CD4-positive, alpha-beta T cell treated with Interleukin-17A for 4 hours (primary cell): ENCODE results near the gene MED25.

ENCODE experiments used
- DNase-seq: peaks from one replicate; pipeline ENCODE4 v3.0.0-alpha.2; 2020; ENCODE audit warnings: mixed read lengths

MED25 gene

DNA sequence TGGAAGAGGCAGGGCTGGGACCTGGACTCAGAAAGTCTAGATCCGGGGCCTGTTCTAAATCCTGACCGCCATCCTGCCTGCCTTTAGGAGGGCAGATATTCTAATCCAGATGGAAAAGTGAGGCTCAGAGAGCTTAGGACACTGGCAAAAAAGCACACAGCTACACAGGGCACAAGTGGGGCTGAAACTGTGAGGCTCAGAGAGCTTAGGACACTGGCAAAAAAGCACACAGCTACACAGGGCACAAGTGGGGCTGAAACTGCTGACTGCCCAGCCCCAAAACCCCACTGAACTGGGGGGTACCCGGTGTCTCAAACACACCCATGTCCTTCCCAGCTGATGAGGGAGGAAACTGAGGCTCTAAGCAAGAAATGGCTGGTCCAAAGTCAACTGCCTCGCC is 57.1 kb downstream of the MED25 start:
- no peak for DNase-seq

DNA sequence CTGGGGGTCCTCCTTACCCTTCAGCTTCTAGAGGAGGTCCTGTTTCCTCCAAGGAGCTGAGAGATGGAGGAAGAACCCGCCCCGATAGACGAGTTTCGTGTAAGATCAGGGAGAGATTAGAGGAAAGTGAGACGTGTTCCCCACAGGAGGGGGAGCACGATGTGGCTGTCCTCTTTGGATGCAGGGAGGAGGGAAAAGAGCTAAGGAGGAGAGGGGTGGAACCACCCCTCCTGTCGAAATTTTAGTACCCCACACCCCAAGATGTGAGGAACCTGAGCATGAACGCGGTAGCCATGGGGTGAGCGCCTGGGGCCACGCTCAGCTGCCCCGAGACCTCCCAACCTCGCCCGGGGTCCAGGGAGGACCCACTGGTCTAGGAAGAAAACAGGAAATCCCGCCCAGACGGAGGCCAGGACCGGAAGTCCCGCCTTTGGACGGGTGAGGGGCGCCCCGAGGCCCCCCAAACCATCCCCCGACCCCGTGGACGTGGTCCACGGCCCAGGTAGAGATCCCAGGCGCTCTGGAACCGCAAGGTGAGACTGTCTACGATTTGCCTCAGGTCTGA is 57.9 kb downstream of the MED25 start:
- DNase-seq = peak; percentile 72

DNA sequence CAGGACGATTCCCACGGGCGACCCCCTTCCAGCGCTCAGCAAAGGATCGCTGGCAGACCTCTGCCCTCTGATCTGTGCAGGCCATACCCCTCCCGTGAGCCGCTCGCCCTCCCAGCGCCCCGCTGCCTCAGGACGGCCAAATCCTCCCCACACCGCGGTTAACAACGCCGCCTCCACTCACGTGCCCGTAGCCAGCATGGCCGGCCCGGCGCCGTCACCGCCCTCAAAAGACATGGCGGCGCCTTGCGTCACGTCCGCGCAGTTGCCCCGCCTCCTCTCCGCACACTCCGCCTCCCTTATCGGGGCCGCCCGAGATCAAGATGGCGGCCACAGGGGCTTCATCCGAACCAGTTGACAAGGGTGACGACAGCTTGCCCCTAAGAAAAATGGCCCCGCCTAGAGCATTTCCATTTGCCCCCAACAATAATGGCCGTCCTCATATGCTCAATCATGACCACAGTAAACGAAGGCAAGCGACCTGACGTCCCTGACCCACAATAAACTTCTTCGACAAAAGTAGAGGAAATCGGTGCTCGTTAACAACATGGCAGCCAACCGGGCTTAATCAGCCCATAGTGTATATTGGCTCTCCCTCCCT is 58.4 kb downstream of the MED25 start:
- peak; percentile 99 for DNase-seq

DNA sequence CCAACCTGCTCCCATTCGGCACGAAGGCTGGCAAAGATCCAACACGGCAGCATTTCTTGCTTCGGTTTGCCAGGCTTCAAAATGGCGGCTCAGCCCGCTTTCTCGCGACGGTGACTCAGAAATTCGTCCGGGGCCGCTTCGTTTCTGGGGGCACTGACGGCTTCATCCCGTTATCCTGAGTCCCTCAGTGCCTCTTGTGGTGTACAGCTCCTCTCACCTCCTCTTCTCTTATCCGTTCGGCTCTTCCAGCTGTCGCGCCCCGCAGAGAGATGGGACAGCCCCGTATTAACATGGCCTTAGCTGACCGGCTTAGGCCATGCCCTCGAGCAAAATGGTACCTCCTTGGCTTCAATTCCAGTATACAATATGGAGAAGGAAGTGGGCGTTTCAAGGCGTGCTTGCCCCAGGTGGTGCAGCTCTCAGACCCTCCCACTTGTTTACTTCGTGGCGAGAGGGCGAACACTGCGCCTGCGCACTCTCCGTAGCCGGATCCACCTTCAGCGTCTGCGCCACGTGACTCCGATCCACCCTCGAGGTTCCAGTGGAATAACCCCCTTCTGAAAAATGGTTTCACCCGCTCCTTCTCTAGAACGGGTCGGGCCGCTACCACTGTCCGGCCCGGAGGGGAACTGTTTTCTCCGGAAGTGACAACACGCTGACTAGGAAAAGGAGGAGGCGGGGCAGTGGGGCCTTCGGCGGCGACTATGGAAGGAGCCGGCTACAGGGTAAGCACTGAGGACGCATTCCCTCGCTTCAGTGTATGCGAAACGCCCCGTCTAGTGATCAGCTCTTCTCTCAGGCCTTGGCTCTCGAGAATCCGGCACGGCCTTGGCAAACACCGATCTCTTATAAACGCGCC is 59.2 kb downstream of the MED25 start, which contains the start of the genes AKT1S1 and TBC1D17:
TSS of gene AKT1S1 (minus strand) at position 336 of the 859 bp plus-strand sequence. CDS start 4,060 bp downstream, outside the sequence.
TSS of gene TBC1D17 (plus strand) at position 683 of the 859 bp plus-strand sequence. CDS start at position 705, 22 bp downstream.
- DNase-seq = peak; percentile 98

DNA sequence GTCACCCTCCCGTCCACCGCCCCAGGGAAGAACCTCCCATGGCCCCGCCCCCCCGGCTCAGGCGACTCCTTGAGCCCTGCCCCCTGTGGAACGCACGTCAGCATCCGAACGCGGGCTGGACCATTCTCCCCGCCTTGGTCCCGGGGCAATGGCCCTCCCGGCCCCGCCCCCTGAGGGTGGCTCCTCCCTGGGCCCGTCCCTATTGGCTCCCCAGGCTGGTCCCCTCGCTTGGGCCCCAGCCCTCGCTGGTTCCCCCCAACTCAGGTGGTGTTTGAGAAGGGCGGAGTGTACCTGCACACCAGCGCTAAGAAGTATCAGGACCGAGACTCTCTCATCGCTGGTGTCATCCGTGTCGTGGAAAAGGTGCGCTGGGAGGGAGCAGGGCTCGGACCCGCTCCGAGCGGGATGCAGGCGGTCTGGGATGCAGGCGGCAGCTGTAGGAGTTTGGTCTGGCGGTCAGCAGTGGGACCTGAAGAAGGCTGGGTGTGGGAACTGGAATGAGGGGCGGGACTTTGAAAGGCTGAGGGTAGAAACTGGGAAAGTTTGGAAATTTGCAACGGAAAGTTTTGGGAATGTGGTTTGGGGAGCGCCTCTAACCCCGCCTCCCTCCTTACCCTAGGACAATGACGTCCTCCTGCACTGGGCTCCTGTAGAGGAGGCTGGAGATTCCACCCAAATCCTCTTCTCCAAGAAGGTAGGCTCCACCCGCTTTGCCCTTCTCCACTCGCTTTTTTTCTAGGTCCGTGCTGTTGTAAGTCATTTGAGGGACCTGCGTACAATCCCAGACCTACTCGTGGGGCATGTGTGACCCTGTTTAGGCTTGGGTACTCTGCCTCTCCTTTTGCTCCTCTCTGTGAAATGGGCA is 60.0 kb downstream of the MED25 start:
- peak; percentile 99 for DNase-seq

DNA sequence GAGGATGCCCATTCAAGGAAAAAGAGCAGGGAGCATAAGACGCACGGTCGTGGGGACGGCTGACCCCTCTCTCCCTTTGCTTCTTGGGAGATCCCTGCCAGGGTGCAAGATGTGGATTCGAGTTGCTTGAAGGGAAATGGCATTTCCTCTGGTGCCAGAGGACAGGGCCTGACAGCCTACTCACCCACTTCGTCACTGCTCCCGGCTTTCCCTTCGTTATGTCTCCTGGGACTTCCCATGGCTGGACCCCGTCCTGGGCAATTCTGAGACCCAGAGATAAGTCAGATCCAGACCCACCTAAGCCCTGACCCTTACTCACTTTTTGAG is 60.6 kb downstream of the MED25 start:
- DNase-seq = no peak

DNA sequence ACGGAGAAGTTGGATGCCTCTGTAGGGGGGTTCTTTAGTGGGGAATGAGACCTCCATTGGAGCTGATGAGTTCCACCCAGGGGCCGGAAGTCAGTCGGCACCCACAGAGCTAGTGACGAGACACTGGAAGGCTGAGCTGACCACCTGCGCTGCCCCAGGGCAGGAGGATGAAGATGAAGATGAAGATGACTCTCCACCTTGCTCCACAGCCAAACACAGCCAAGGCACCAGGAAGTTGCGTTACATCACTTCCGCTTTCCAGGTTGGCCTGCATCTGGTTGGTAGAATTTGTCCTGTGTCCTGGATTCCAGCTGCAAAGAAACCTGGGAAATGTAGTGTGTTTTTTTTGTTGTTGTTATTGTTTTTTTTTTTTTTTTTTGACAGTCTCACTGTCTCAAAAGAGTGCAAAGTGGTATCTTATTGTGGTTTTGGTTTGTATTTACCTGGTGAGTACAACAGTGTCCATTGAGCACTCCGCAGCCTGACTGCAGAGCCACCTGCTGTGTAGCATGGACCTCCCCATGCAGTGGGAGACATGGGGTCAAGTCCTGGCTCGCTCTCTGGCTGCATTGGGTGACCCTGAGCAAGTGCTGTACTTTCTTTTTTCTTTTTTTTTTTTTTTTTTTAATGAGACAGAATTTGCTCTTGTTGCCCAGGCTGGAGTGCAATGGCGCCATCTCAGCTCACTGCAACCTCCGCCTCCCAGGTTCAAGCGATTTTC is 61.3 kb downstream of the MED25 start:
- DNase-seq = no peak

DNA sequence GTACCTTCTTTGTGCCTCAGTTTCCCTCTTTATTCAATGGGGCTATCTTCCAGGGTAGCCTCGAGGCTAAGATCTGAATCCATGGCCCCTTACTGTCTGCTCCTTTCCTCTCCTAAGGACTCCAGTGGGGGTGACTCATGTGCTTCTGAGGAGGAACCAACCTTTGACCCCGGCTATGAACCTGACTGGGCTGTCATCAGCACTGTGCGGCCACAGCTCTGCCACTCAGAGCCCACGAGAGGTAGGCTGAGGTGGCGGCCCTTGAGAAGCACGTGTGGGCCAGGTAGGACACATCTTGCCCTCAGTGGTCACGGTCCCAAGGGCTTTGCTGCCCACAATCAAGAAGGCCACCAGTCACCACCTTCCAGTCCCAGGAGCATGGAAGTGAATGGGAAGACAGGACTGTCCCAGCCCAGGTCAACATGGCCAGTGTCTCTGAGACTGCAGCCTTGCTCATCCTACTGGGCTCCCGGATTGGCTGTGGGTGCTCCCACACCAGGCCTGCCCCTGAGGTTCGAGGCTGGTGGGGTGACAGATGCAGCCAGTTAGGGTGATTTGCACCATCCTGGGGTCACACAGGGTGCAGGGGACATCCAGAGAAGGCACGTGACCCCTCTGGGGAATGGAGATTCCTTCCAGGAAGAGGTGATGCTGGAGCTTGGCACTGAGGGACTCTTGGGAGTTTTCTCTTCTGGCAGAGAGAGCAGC is 62.2 kb downstream of the MED25 start:
- DNase-seq = no peak

DNA sequence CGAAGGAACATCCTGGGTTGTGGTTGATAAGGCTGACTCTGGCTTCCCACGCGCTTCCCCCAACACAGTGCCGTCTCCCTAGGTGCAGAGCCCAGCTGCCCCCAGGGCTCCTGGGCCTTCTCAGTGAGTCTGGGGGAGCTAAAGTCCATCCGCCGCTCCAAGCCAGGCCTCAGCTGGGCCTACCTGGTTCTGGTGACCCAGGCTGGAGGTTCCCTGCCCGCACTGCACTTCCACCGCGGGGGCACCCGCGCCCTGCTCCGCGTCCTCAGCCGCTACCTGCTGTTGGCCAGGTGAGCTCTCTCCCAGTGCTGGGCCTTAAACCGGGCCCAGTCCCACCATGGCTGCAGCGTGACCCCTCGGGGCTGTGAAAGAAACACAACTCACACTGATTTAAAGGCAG is 63.1 kb downstream of the MED25 start:
- DNase-seq = no peak

DNA sequence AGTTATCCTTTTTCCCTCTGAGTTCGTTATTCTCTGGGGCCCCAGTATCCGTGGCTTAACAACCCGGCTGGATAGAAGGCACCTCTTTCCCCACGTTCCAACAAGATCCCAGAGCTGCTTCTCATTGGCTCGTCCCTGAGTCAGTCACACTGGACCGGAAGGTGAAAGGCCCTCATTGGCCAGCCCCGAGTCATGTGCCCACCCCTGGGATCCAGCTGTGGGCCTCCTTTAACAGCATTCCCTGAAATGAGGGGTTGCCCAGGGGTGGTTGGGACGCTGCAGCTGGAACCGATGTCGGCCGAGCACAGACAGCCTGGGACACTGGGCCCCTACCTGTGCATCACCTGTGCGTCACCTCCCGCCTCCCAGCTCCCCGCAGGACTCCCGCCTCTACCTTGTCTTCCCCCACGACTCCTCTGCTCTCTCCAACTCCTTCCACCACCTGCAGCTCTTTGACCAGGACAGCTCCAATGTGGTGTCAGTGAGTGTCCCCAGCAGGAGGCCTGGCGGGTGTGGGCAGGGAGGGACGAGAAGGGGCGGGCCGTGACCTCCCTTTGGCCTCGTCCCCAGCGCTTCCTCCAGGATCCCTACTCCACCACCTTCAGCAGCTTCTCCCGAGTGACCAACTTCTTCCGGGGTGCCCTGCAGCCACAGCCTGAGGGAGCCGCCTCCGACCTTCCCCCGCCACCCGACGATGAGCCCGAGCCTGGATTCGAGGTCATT is 63.7 kb downstream of the MED25 start:
- DNase-seq = no peak

DNA sequence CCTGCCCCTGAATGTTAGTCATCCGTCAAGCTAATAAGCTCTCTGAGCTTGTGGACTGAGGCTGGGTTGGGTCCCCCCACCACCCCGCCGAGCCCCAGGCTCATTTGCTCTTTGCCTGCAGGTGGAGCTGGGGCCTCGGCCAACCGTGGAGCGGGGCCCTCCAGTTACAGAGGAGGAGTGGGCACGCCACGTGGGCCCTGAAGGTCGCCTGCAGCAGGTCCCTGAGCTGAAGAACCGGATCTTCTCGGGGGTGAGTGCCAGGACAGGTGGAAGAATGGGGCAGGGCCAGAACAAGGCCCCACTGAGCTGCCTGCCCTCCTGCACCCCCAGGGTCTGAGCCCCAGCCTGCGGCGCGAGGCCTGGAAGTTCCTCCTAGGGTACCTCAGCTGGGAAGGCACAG is 64.6 kb downstream of the MED25 start:
- DNase-seq = no peak

DNA sequence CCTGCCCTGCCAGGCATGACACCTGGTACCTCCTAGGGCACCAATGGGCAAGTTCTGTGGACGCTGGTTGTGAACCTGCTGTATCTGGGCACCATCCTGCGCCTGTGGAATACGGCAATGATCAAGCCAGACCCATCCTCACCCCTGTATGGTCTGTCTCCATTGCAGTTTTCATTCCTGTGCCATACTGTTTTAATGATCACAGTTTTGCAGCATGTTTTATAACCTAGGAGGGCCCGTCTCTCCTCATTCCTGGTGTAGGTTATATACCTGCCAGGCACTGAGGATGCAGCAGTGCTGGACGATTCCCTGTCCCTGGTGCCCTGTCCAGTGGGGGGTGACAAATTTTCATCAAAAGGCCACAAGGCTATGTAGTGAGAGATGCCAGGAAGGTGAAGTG is 65.0 kb downstream of the MED25 start:
- DNase-seq = no peak

DNA sequence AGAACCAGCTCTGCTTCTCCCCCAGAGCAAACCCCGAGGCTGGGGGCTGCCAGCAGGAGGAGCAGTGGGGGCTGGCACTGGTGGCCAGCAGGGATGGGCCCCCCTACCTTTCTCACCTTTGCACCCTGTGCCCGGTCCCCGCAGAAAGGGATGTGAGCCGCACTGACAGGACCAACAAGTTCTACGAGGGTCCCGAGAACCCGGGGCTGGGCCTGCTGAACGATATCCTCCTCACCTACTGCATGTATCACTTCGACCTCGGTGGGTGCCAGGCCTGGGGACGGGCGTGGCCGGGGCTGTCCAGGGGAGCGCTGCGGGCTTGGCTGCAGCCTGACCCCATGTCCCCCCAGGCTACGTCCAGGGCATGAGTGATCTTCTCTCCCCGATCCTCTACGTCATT is 66.0 kb downstream of the MED25 start:
- no peak for DNase-seq

DNA sequence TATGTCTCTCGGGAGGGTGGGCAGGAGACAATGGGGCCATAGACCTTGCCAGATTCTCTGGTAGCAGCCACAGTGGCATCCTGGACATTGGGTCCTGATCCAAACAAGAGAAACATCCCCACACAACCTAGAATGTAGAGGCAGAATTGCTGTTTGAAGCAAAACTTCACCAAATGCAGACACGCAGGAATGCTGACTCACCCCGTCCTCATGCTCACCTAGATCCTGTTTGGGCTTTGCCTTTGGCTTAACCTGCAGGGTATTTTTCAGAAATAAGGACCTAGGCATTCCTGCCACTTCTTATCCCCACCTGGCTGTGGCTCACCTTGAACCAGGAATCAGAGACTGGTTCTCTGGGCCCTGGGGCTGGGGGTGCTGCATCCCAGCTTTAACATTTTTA is 66.7 kb downstream of the MED25 start:
- DNase-seq = no peak
